NCI-H1930 (cell line): ENCODE results near the gene JMY.
"Not testable (repeated sequence)": the region's sequence is repeated elsewhere in the genome, so short reads cannot be mapped to it uniquely, and the experiment has no call there.

Experiments
- DNase-seq, 2 experiments: peaks; one replicate each; lab custom pipeline; 2025; lab: John Stamatoyannopoulos, UW

JMY gene

GRCh38 chr5:79237740-79238560, 2.0 kb downstream of the JMY start:
- DNase-seq = no peak

- DNase-seq = no peak
Measured at GRCh38 chr5:79240561-79240960, 4.6 kb downstream of the JMY start.

GRCh38 chr5:79241535-79241979, 5.6 kb downstream of the JMY start:
- no peak for DNase-seq

- no peak for DNase-seq
Measured at GRCh38 chr5:79242242-79243039, 6.5 kb downstream of the JMY start.

- no peak for DNase-seq
Measured at GRCh38 chr5:79243224-79243623, 7.3 kb downstream of the JMY start.

GRCh38 chr5:79254067-79254466, 18.1 kb downstream of the JMY start:
- not testable (repeated sequence) for DNase-seq

- DNase-seq = peak in 1 of 2 experiments; percentile 7
Measured at GRCh38 chr5:79255786-79256557, 20.0 kb downstream of the JMY start.

- no peak for DNase-seq
Measured at GRCh38 chr5:79256563-79256962, 20.6 kb downstream of the JMY start.

- no peak for DNase-seq
Measured at GRCh38 chr5:79257314-79257713, 21.4 kb downstream of the JMY start.

- DNase-seq = no peak
Measured at GRCh38 chr5:79258801-79259200, 22.9 kb downstream of the JMY start.

- no peak for DNase-seq
Measured at GRCh38 chr5:79259383-79259782, 23.5 kb downstream of the JMY start.

GRCh38 chr5:79259810-79260209, 23.9 kb downstream of the JMY start:
- DNase-seq = no peak

- DNase-seq = no peak
Measured at GRCh38 chr5:79261897-79262296, 26.0 kb downstream of the JMY start.

- DNase-seq = no peak
Measured at GRCh38 chr5:79263290-79263689, 27.4 kb downstream of the JMY start.

GRCh38 chr5:79267180-79267579, 31.2 kb downstream of the JMY start:
- DNase-seq = no peak

- DNase-seq = no peak
Measured at GRCh38 chr5:79269733-79270166, 33.8 kb downstream of the JMY start.

GRCh38 chr5:79273341-79273740, 37.4 kb downstream of the JMY start:
- DNase-seq = no peak

GRCh38 chr5:79284846-79285245, 48.9 kb downstream of the JMY start:
- DNase-seq = no peak

GRCh38 chr5:79285285-79285684, 49.4 kb downstream of the JMY start:
- no peak for DNase-seq

GRCh38 chr5:79285833-79286232, 49.9 kb downstream of the JMY start:
- DNase-seq = no peak

GRCh38 chr5:79287380-79287779, 51.4 kb downstream of the JMY start:
- no peak for DNase-seq

- no peak for DNase-seq
Measured at GRCh38 chr5:79287907-79288306, 52.0 kb downstream of the JMY start.
